ENCODE data around the gene DDX28. TPM values are rescaled to one million over a fixed set of nuclear protein-coding genes. Genes with fewer than 3 reads are reported as not detected.
A peak's percentile ranks its signal among the peaks of the same experiment; 100 is the strongest.
"Not testable (repeated sequence)": the region's sequence is repeated elsewhere in the genome, so short reads cannot be mapped to it uniquely, and the experiment has no call there.

Gene DDX28
- polyA plus RNA-seq, 6 donors from 2014 or later, result 39.8 to 71.5 (median 48.8) TPM

DNA sequence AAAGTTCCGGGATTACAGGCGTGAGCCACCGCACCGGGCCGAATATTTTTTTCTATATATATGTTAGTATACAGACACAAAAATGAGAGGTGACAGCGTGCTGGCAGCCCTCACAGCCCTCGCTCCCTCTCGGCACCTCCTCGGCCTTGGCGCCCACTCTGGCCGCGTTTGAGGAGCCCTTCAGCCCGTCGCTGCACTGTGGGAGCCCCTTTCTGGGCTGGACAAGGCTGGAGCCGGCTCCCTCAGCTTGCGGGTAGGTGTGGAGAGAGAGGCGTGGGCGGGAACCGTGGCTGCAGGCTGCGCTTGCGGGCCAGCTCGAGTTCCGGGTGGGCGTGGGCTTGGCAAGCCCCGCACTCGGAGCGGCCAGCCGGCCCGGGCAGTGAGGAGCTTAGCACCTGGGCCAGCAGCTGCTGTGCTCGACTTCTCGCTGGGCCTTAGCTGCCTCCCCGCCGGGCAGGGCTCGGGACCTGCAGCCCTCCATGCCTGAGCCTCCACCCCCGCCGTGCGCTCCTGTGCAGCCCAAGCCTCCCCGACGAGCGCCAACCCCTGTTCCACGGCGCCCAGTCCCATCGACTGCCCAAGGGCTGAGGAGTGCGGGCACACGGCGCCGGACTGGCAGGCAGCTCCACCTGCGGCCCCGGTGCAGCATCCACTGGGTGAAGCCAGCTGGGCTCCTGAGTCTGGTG is 40.9 kb downstream of the DDX28 start:
- H3K4me1 Mint-ChIP-seq, result peaks cover 12 to 31% (median 25%) of the 10 kb centered on the region in 3 donors
- no peak for ATAC-seq (ENCODE audit: low read depth in 2 of 2)
- no peaks in the 10 kb centered on the region for H3K27me3 Mint-ChIP-seq
- H3K27ac Mint-ChIP-seq, result peak overlapping the region in 1 of 6 donors; percentile 34
- no peak overlapping the region for H3K4me3 Mint-ChIP-seq
- H3K36me3 Mint-ChIP-seq, result no peaks in the 10 kb centered on the region
- DNase-seq, result no peak
- H3K9me3 Mint-ChIP-seq, result no peaks in the 10 kb centered on the region

DNA sequence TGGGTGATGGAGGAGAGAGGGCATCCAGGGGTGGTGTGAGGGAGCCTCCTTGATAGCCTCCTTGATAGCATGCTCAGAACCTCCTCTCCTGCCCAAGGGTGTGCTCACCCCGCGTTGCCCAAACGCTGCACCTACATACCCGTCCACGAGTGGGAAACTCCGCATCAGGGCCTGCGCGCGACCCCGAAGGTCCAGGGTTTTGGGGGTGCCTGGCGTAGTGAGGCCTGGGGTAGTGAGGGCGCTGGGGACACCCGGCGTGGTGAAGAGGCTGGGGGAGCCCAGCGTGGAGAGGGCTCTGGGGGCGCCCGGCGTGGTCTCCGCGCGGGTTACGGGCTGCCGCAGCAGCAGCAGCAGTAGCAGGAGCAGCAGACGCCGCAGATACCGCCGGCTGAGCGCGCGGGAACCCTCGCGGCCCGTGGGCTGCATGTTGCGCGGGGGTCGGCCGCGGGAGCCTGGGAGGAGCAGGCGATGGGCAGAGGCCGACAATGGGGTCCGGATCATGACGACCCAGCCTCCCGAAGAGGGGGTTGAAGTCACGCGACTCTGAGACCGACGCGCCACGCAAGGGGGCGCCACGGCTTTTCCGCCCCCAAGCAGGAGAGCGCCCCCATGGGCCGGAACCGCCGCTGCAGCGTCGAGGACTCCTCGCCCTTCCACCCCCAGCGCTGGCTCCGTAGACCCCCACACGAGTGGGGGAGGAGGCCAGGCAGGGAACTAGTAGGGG is 42.9 kb downstream of the DDX28 start, which contains the start of gene DPEP3:
Gene DPEP3, minus strand, starts transcription at position 545 of the 724 bp plus-strand sequence. Its CDS starts 119 bp downstream, at position 426.
- ATAC-seq (ENCODE audit: low read depth in 2 of 2), result no peak
- peak within 1 kb of the TSS in 1 of 6 donors; percentile 73 for H3K27ac Mint-ChIP-seq
- H3K36me3 Mint-ChIP-seq, result no peaks in the 10 kb centered on the region
- H3K9me3 Mint-ChIP-seq, result no peaks in the 10 kb centered on the region
- peaks cover 0 to 6% (median 0%) of the 10 kb centered on the region in 3 donors for H3K27me3 Mint-ChIP-seq
- DNase-seq, result no peak
- no peak within 1 kb of the TSS for H3K4me3 Mint-ChIP-seq
- peaks cover 12 to 26% (median 24%) of the 10 kb centered on the region in 3 donors for H3K4me1 Mint-ChIP-seq

DNA sequence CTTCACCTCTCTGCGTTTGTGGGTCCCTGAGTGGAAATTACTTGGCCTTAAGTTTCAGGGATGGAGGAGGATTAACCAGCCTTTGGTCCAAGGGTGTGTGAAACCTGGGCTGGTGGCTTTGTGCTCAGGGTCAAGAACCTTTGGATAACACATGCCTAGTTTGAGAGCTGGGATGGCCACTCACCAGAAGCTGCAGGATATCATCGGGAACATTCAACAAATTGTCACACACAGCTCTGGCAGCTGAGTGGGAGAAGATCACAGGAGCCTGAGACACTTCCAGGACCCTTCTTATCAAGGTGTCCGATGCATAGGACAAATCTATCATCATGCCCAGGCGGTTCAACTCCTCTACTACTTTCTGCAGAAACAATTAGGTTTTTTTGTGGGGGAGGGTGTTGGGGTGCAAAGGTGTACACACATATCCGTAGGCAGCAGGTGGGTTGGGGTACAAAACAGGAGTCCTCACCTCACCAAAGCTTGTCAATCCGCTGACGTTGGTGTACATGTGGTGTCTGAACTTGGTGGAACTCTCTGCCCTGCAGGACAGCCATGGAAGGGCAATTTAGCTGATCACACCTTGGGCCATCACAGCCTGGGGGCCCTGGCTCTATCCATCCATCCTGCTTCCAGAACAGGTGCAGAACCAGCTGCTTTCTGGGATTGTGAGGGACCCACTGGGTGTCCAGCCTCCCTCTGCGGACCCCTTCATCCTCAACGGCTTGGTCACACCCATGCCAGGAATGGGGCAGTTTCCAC is 45.4 kb downstream of the DDX28 start:
- H3K36me3 Mint-ChIP-seq, result no peaks in the 10 kb centered on the region
- peak overlapping the region in 1 of 8 donors; percentile 41 for H3K4me3 Mint-ChIP-seq
- H3K27ac Mint-ChIP-seq, result peak overlapping the region in 2 of 6 donors; percentile 37 to 62
- no peaks in the 10 kb centered on the region for H3K9me3 Mint-ChIP-seq
- peaks cover 0 to 6% (median 0%) of the 10 kb centered on the region in 3 donors for H3K27me3 Mint-ChIP-seq
- DNase-seq, result no peak
- H3K4me1 Mint-ChIP-seq, result peaks cover 0 to 5% (median 1%) of the 10 kb centered on the region in 3 donors
- ATAC-seq (ENCODE audit: low read depth in 2 of 2), result no peak

DNA sequence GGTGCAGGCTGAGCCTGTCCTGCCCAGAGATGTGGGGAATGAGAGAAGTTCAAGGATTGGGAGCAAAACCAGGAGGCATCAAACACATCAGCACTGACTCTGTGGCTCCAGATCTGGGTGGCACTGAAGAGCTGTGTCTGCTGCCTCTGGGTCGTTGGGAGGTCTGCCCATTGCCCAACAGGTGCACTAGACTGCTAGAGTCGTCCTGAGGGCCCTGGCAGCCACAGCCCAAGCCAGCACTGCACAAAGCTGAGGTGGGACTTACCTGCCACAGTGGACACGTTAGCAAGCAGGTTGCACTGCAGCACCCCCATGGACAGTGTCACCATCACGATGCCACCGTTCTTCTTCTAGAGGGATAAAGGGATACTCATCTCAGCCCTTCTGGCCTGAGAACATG is 46.0 kb downstream of the DDX28 start:
- H3K36me3 Mint-ChIP-seq, result no peaks in the 10 kb centered on the region

DNA sequence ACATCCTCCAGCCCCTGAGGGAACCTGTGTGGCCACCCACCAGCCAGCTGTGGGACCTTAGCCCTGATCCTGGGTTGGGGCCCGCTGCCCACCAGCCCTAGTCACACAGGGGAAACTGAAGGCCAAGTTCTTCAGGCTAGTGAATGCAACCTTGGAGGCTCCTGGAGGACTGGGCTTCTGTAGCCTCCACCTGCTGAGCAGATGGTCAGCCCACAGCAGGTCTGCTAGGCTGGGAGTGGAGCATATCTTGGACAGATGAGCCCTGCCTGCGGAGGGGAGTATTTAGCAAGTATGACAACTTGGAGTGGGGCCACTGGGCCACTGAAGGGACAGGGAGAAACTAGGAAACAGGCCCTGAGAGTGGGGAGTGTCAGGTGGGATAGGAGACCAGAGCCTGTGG is 46.8 kb downstream of the DDX28 start:
- ATAC-seq (ENCODE audit: low read depth in 2 of 2) (no peak), DNase-seq (no peak)
- H3K27me3 Mint-ChIP-seq, result peaks cover 0 to 6% (median 0%) of the 10 kb centered on the region in 3 donors
- no peaks in the 10 kb centered on the region for H3K4me1 Mint-ChIP-seq
- no peaks in the 10 kb centered on the region for H3K36me3 Mint-ChIP-seq
- H3K27ac Mint-ChIP-seq, result peak overlapping the region in 2 of 6 donors; percentile 16 to 47
- no peaks in the 10 kb centered on the region for H3K9me3 Mint-ChIP-seq
- peak overlapping the region in 1 of 8 donors; percentile 44 for H3K4me3 Mint-ChIP-seq

More for the DNA sequence above, 46.0 kb downstream of the DDX28 start:
- H3K4me3 Mint-ChIP-seq, result no peak overlapping the region
- H3K4me1 Mint-ChIP-seq, result no peaks in the 10 kb centered on the region
- peaks cover 0 to 6% (median 0%) of the 10 kb centered on the region in 3 donors for H3K27me3 Mint-ChIP-seq
- no peaks in the 10 kb centered on the region for H3K9me3 Mint-ChIP-seq
- ATAC-seq (ENCODE audit: low read depth in 2 of 2) (no peak), DNase-seq (no peak)
- no peak overlapping the region for H3K27ac Mint-ChIP-seq

DNA sequence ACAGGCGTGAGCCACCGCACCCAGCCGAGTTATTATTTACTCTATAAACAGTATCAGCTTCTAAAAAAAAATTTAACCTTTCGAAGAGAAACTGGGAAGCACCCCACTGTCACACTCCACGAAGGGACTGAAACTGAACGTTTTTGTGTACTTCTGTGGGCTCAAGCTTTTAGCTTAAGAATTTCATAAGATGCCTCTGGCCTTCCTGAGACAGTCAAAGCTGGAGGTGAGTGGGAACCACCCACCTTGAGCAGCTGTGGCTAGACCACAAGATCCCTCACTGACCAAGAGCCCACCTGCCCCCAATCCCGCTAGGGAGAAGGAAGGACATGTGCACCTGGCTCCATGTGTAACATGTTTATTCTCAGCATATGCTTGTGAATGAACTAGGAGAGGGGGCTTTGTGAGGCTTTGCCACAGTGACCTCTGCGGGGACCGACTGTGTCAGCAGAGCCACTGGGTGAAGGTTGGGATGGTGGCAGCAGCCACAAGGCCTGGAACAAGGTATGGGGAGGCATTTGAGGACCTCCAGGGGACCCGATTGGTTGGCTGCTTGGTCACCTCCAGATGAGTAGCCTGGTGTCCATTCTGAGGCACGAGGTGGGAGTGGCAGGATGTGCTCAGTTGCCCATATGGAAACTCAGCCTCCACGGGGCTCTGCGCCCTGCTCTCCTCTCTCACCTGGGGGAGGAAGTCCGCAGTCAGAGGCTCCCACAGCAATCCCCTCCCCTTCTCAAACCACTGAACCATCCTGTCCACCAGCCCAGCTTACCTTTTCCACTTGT is 47.5 kb downstream of the DDX28 start:
- Mint-ChIP-seq H3K27ac (peak overlapping the region in 1 of 6 donors; percentile 16), H3K9me3 (no peaks in the 10 kb centered on the region)

DNA sequence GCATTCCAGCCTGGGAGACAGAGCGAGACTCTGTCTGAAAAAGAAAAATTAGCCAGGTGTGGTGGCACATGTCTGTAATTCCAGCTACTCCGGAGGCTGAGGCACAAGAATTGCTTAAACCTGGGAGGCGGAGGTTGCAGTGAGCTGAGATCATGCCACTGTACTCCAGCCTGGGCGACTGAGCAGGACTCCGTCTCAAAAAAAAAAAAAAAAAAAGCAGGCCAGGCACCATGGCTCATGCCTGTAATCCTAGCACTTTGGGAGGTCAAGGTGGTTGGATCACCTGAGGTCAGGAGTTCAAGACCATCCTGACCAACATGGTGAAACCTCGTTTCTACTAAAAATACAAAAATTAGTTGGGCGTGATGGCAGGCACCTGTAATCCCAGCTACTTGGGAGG is 50.7 kb downstream of the DDX28 start:
- H3K27me3 Mint-ChIP-seq; ATAC-seq (ENCODE audit: low read depth in 2 of 2); H3K9me3 Mint-ChIP-seq; H3K36me3 Mint-ChIP-seq; DNase-seq; H3K4me3 Mint-ChIP-seq: not testable (repeated sequence)
- Mint-ChIP-seq H3K4me1 (peaks cover 13 to 19% (median 16%) of the 10 kb centered on the region in 3 donors), H3K27ac (peak overlapping the region in 1 of 6 donors; percentile 32)

More for the DNA sequence above, 47.5 kb downstream of the DDX28 start:
- Mint-ChIP-seq H3K27me3 (peaks cover 0 to 6% (median 0%) of the 10 kb centered on the region in 3 donors), H3K4me1 (no peaks in the 10 kb centered on the region), H3K36me3 (no peaks in the 10 kb centered on the region), H3K4me3 (no peak overlapping the region)
- no peak for ATAC-seq (ENCODE audit: low read depth in 2 of 2)
- DNase-seq, result no peak

DNA sequence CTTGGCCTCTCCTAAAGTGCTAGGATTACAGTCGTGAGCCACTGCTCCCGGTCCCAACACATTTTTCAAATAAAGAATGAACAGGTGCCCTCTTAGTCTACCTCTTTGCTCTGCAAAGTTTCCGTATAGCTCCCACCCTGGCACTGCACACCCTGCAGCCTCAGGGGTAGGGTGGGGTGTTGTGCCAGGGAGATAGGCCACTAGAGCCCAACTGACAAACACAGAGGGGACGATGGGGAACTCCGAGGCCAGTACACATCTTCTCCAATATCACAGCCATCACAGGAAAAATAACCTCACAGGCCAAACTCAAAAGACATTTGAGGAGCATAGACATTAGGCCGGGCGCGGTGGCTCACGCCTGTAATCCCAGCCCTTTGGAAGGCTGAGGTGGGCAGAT is 51.9 kb downstream of the DDX28 start:
- Mint-ChIP-seq H3K27me3 (peaks cover 0 to 1% (median 0%) of the 10 kb centered on the region in 3 donors), H3K9me3 (no peaks in the 10 kb centered on the region), H3K36me3 (no peaks in the 10 kb centered on the region), H3K4me3 (peak overlapping the region in 4 of 8 donors; percentile 5 to 79 (median 44)), H3K27ac (peak overlapping the region in 1 of 6 donors; percentile 88), H3K4me1 (peaks cover 19 to 23% (median 20%) of the 10 kb centered on the region in 3 donors)
- ATAC-seq (ENCODE audit: low read depth in 2 of 2) (no peak), DNase-seq (no peak)

Other genes with a start within 250 kb of the DDX28 start
- gene RANBP10, start 216.7 kb downstream of the DDX28 start, polyA plus RNA-seq (ENCODE audit: low read depth in 6 of 6), result 10 to 100 TPM in 5 of 6 donors, 1 to 10 TPM in 1; 5.2 to 23.0 (median 11.7) TPM
- gene TSNAXIP1, start 216.3 kb downstream of the DDX28 start, polyA plus RNA-seq (ENCODE audit: low read depth in 6 of 6), result not detected
- 100 to 1,000 TPM in 5 of 6 donors, 10 to 100 TPM in 1; 83.6 to 113 (median 105) TPM for gene THAP11, start 180.9 kb downstream of the DDX28 start, polyA plus RNA-seq (ENCODE audit: low read depth in 6 of 6)
- 100 to 1,000 TPM; 126 to 148 (median 131) TPM for gene NUTF2, start 176.3 kb downstream of the DDX28 start, polyA plus RNA-seq (ENCODE audit: low read depth in 6 of 6)
- 10 to 100 TPM in 3 of 6 donors, 1 to 10 TPM in 3; 7.6 to 15.1 (median 9.2) TPM for gene CENPT, start 175.5 kb downstream of the DDX28 start, polyA plus RNA-seq (ENCODE audit: low read depth in 6 of 6)
- 10 to 100 TPM in 5 of 6 donors, 1 to 10 TPM in 1; 6.7 to 28.6 (median 20.2) TPM for gene EDC4, start 150.2 kb downstream of the DDX28 start, polyA plus RNA-seq (ENCODE audit: low read depth in 6 of 6)
- gene NRN1L, start 138.3 kb downstream of the DDX28 start, polyA plus RNA-seq (ENCODE audit: low read depth in 6 of 6), result under 1 TPM in 2 of 6 donors, not detected in 4; 0.64 to 0.90 TPM
- gene PSKH1, start 130.0 kb downstream of the DDX28 start, polyA plus RNA-seq (ENCODE audit: low read depth in 6 of 6), result 10 to 100 TPM; 14.2 to 24.4 (median 17.4) TPM
- gene CTRL, start 91.4 kb downstream of the DDX28 start, polyA plus RNA-seq (ENCODE audit: low read depth in 6 of 6), result 1 to 10 TPM in 4 of 6 donors, under 1 TPM in 2; 0.65 to 3.2 (median 1.3) TPM
- gene PSMB10, start 86.4 kb downstream of the DDX28 start, polyA plus RNA-seq (ENCODE audit: low read depth in 6 of 6), result 100 to 1,000 TPM; 398 to 770 (median 477) TPM
- 1 to 10 TPM in 2 of 6 donors, under 1 TPM in 2, not detected in 2; 0.30 to 4.2 (median 0.93) TPM for gene LCAT, start 79.1 kb downstream of the DDX28 start, polyA plus RNA-seq (ENCODE audit: low read depth in 6 of 6)
- 1 to 10 TPM; 2.8 to 5.4 (median 3.7) TPM for gene SLC12A4, start 54.6 kb downstream of the DDX28 start, polyA plus RNA-seq (ENCODE audit: low read depth in 6 of 6)
- gene DPEP3, start 42.7 kb downstream of the DDX28 start, polyA plus RNA-seq (ENCODE audit: low read depth in 6 of 6), result under 1 TPM in 4 of 6 donors, not detected in 2; 0.44 to 0.83 (median 0.55) TPM
- 100 to 1,000 TPM in 1 of 6 donors, 10 to 100 TPM in 5; 57.3 to 125 (median 75.1) TPM for gene DPEP2, start 23.7 kb downstream of the DDX28 start, polyA plus RNA-seq (ENCODE audit: low read depth in 6 of 6)
- gene DPEP2NB, start 7.3 kb downstream of the DDX28 start, polyA plus RNA-seq (ENCODE audit: low read depth in 6 of 6), result under 1 TPM in 1 of 6 donors, not detected in 5; 0.45 TPM
- 10 to 100 TPM; 36.8 to 51.8 (median 49.9) TPM for gene DUS2, start 52 bp upstream of the DDX28 start, polyA plus RNA-seq (ENCODE audit: low read depth in 6 of 6)
- gene NFATC3, start 62.1 kb upstream of the DDX28 start, polyA plus RNA-seq (ENCODE audit: low read depth in 6 of 6), result 100 to 1,000 TPM in 2 of 6 donors, 10 to 100 TPM in 4; 74.8 to 147 (median 96.7) TPM
- 1 to 10 TPM in 2 of 6 donors, under 1 TPM in 3, not detected in 1; 0.32 to 2.8 (median 0.87) TPM for gene ESRP2, start 212.9 kb upstream of the DDX28 start, polyA plus RNA-seq (ENCODE audit: low read depth in 6 of 6)
- gene PLA2G15, start 222.1 kb upstream of the DDX28 start, polyA plus RNA-seq (ENCODE audit: low read depth in 6 of 6), result 1 to 10 TPM in 5 of 6 donors, not detected in 1; 4.3 to 9.8 (median 5.8) TPM
- gene SLC7A6, start 241.3 kb upstream of the DDX28 start, polyA plus RNA-seq (ENCODE audit: low read depth in 6 of 6), result 10 to 100 TPM in 5 of 6 donors, 1 to 10 TPM in 1; 6.5 to 16.4 (median 13.5) TPM